HepG2 (cell line): ENCODE data around the gene CCDC88B.

Source experiments
- CTCF ChIP-seq: sonication (generic); formaldehyde crosslinking; IDR thresholded peaks from 2 replicates; pipeline ENCODE4 v1.5.0; 2020; ENCODE audit warnings: mild to moderate bottlenecking, missing genetic modification reagents, moderate library complexity
- POLR2A ChIP-seq, 2 experiments: IDR thresholded peaks; 2 replicates each; pipeline ENCODE4 v1.6.1; 2011; ENCODE audit warnings: low read depth in 2 of 2, low read length in 2 of 2, mild to moderate bottlenecking in 1 of 2, moderate library complexity in 1 of 2; ENCODE audit not compliant: insufficient read depth in 1 of 2
- ZBTB21 ChIP-seq: sonication (generic); formaldehyde crosslinking; IDR thresholded peaks from 2 replicates; pipeline ENCODE4 v1.4.0; 2020; ENCODE audit warnings: missing genetic modification reagents
- ZFP1 ChIP-seq: IDR thresholded peaks from 2 replicates; pipeline ENCODE4 v1.6.1; 2016

GRCh38 chr11:64306876-64307622 is 33.0 kb upstream of the CCDC88B start:
- TF ChIP-seq CTCF (CRISPR knock-in tag), result peak; percentile 23; the same call in 1 of the 2 replicates
- TF ChIP-seq ZFP1, result no peak
- TF ChIP-seq ZBTB21 (CRISPR knock-in tag), result no peak
- TF ChIP-seq POLR2A (IDR thresholded peaks at IDR 0.05; ENCODE audit: insufficient read depth in 1 of 2, low read depth in 2 of 2, low read length in 2 of 2), result no peak
